RWPE1 (cell line): Measurements from ENCODE around the gene STK4.

Experiments
- CTCF ChIA-PET: fragments of 350-600 bp; sonication (Branson Sonifier 250); formaldehyde crosslinking; extraction: SDS; loops from one replicate; lab custom pipeline; 2021; lab: Yijun Ruan, JAX
- POLR2A ChIA-PET: fragments of 400-600 bp; formaldehyde crosslinking; extraction: SDS; loops from one replicate; lab custom pipeline; 2020; ENCODE audit warnings: antibody characterized with exemption; ENCODE audit not compliant: low non-redundant PET; lab: Yijun Ruan, JAX
- DNase-seq: peaks from one replicate; pipeline ENCODE4 v3.0.0; 2012; ENCODE audit warnings: low spot score
- H3K27ac ChIP-seq: fragments of 450-650 bp; 2 replicates; pipeline ENCODE4 v1.5.1; 2017
- CTCF ChIP-seq: fragments of 450-650 bp; conservative IDR thresholded peaks from 2 replicates; pipeline ENCODE4 v1.5.1; 2017; ENCODE audit warnings: low read depth, mild to moderate bottlenecking

STK4 gene

DNA sequence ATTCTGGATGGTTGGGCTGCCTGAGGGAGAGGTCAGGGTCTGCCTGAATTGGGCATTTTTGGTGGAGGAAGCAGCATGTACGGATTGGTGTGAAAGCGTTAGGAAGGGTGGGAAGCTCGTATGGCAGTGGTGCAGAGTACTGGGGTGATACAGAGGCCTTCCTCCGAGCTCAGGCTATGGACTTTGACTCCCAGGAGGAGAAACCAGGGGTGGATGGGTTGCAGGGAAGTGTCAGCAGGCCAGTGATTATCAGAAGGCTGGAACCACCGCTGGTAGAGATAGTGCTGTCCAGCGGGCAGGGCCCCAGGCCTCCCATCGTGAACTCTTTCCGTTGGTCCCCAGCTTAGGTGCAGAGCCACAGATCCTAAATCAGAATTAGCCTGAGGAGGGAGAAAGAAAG lies 143.3 kb downstream of the STK4 start:
- DNase-seq = no peak
- ChIA-PET POLR2A (no interaction called here), CTCF (interaction anchor here (0.5 to 6.7 kb wide), 7 partner anchors 14 to 267 kb away, joined by 3 to 87 read pairs (median 4); no protein-coding TSS in a partner anchor)
- H3K27ac ChIP-seq = no peak overlapping the region
- no peak for TF ChIP-seq CTCF

DNA sequence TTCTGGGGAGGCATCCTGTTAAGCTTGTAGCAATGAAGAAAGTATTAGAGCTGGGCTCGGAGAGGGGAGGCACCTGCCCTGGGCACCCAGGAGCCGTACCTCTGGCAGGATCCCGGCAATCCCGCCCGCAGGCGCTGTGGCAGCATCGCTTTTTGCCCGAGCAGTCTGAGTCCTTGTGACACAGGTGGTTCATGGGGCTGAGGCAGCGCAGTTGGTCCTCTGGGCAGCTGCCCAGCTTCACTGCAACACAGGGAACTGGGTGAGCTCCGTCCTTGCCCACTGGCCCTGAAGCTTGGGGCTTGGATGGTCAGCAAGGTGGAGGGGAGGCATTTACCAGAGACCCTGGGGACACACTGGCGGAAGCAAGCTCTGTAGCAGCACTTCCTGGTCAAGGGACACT lies 144.0 kb downstream of the STK4 start:
- CTCF ChIA-PET = interaction anchor here (0.5 to 6.7 kb wide), 11 partner anchors 14 to 792 kb away, joined by 3 to 87 read pairs (median 4); no protein-coding TSS in a partner anchor
- no peak for TF ChIP-seq CTCF
- no peak overlapping the region for H3K27ac ChIP-seq
- POLR2A ChIA-PET = no interaction called here
- no peak for DNase-seq

GRCh38 chr20:45111285-45111684 lies 145.0 kb downstream of the STK4 start:
- POLR2A ChIA-PET = interaction anchor here (0.5 kb wide), 1 partner anchor 166 kb away, joined by 13 read pairs; no protein-coding TSS in a partner anchor
- no peak for TF ChIP-seq CTCF
- CTCF ChIA-PET = interaction anchor here (0.6 to 6.7 kb wide), 14 partner anchors 8 to 657 kb away, joined by 3 to 87 read pairs (median 6); no protein-coding TSS in a partner anchor
- no peak overlapping the region for H3K27ac ChIP-seq
- DNase-seq = no peak

- DNase-seq = no peak
- peak; percentile 66 for TF ChIP-seq CTCF
- H3K27ac ChIP-seq = no peak overlapping the region
- ChIA-PET POLR2A (no interaction called here), CTCF (interaction anchor here (0.6 to 6.7 kb wide), 17 partner anchors 9 to 676 kb away, joined by 3 to 87 read pairs (median 5); no protein-coding TSS in a partner anchor)
Observed at GRCh38 chr20:45111799-45112471, 145.6 kb downstream of the STK4 start.

GRCh38 chr20:45112754-45113153 lies 146.4 kb downstream of the STK4 start:
- CTCF ChIA-PET = interaction anchor here (0.6 to 6.7 kb wide), 11 partner anchors 9 to 675 kb away, joined by 3 to 87 read pairs (median 7); no protein-coding TSS in a partner anchor
- no peak overlapping the region for H3K27ac ChIP-seq
- no peak for TF ChIP-seq CTCF
- POLR2A ChIA-PET = no interaction called here
- DNase-seq = no peak

DNA sequence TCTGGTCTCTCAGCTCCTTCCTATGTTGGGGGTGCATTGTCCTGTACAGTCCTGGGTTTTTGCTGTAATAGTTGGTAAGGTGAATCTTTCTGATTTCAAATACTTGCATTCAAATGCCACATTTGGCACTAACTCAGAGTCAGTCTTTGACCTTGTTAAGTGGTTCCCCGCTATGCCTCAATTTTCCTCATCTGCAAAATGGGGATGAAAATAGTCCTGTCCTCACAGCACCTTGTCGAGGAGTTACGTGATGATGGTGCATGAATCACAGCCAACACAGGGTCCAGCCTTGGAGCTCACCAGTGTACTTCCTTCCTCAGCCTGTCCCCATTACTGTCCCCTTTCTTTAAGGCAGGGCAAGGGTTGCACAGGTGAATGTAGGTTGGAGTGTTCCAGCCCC lies 147.6 kb downstream of the STK4 start:
- CTCF ChIA-PET = interaction anchor here (2.0 to 6.7 kb wide), 5 partner anchors 18 to 657 kb away, joined by 4 to 87 read pairs (median 24); no protein-coding TSS in a partner anchor
- no peak for TF ChIP-seq CTCF
- POLR2A ChIA-PET = no interaction called here
- H3K27ac ChIP-seq = peak overlapping the region; percentile 66
- DNase-seq = no peak
